HG03108 (cell line): ENCODE results near the gene ZNF225.
A peak's percentile ranks its signal among the peaks of the same experiment; 100 is the strongest.
"Not testable (repeated sequence)": the region's sequence is repeated elsewhere in the genome, so short reads cannot be mapped to it uniquely, and the experiment has no call there.

Source experiments
- ATAC-seq: cut with Tn5 transposase; IDR thresholded peaks from one replicate; pipeline ENCODE4 v1.9.1; 2021; ENCODE audit warnings: moderate library complexity; ENCODE audit not compliant: unreplicated experiment

The ZNF225 gene

GRCh38 chr19:44113138-44113783 lies at the start of gene ZNF225:
Gene ZNF225, plus strand, starts transcription at chr19:44113399. Its CDS starts 2,429 bp downstream, at chr19:44115828.
- ATAC-seq, result peak; percentile 94

- no peak for ATAC-seq
These were observed 46.9 kb upstream of the ZNF225 start for GRCh38 chr19:44066305-44066704.

GRCh38 chr19:44069415-44069814 lies 43.8 kb upstream of the ZNF225 start:
- ATAC-seq, result no peak

- peak; percentile 97 for ATAC-seq
These were observed 41.2 kb upstream of the ZNF225 start, which contains the start of gene ZNF284 for GRCh38 chr19:44071824-44072542. Gene ZNF284, plus strand, starts transcription at chr19:44072159. Its CDS starts 4,231 bp downstream, at chr19:44076390.

- no peak for ATAC-seq
These were observed 40.4 kb upstream of the ZNF225 start for GRCh38 chr19:44072543-44073401.

- ATAC-seq, result no peak
These were observed 36.9 kb upstream of the ZNF225 start for GRCh38 chr19:44076325-44076724.

GRCh38 chr19:44092108-44092507 lies 21.1 kb upstream of the ZNF225 start:
- ATAC-seq, result no peak

- peak; percentile 81 for ATAC-seq
These were observed 19.1 kb upstream of the ZNF225 start, which contains the start of gene ZNF224 for GRCh38 chr19:44093931-44094765. Gene ZNF224, plus strand, starts transcription at chr19:44094361. Its CDS starts 3,513 bp downstream, at chr19:44097874.

- no peak for ATAC-seq
These were observed 5.4 kb upstream of the ZNF225 start for GRCh38 chr19:44107751-44108150.

- no peak for ATAC-seq
These were observed 3.7 kb upstream of the ZNF225 start for GRCh38 chr19:44109458-44109857.

- no peak for ATAC-seq
These were observed 1.2 kb upstream of the ZNF225 start for GRCh38 chr19:44111910-44112463.

- no peak for ATAC-seq
These were observed 429 bp upstream of the ZNF225 start for GRCh38 chr19:44112802-44113137.

- no peak for ATAC-seq
These were observed 688 bp downstream of the ZNF225 start for GRCh38 chr19:44113784-44114390.

- ATAC-seq, result not testable (repeated sequence)
These were observed 8.0 kb downstream of the ZNF225 start for GRCh38 chr19:44121162-44121561.

GRCh38 chr19:44131955-44132354 lies 18.8 kb downstream of the ZNF225 start:
- no peak for ATAC-seq

GRCh38 chr19:44141191-44142058 lies 28.2 kb downstream of the ZNF225 start, which contains the start of gene ZNF234:
Gene ZNF234, plus strand, starts transcription at chr19:44141554. Its CDS starts 3,079 bp downstream, at chr19:44144633.
- ATAC-seq, result peak; percentile 74

GRCh38 chr19:44142059-44142433 lies 28.8 kb downstream of the ZNF225 start:
- no peak for ATAC-seq

- no peak for ATAC-seq
These were observed 36.6 kb downstream of the ZNF225 start for GRCh38 chr19:44149776-44150175.

- ATAC-seq, result no peak
These were observed 38.3 kb downstream of the ZNF225 start for GRCh38 chr19:44151491-44151890.
